Adrenal gland (tissue), 5 donors: Measurements from ENCODE around the gene GKN2.

Experiments
- POLR2A ChIP-seq, 2 donors: fragments of 450-650 bp; IDR thresholded peaks; one replicate each; pipeline ENCODE4 v1.6.1; 2017; ENCODE audit warnings: antibody characterized with exemption in 2 of 2, mild to moderate bottlenecking in 2 of 2, moderate library complexity in 1 of 2
- TF ChIP-seq, protein P1 (sequence below), 6 experiments: fragments of 450-650 bp in 4 of 6; fragments of 200-600 bp in 2 of 6; sonication (generic) in 1 of 6; IDR thresholded peaks; 1 replicate in 5 of 6; 2 replicates in 1 of 6; pipeline versions ENCODE4 v1.5.1 to v1.8.0; 2016 to 2021; ENCODE audit warnings: antibody characterized with exemption in 6 of 6, mild to moderate bottlenecking in 2 of 6, moderate library complexity in 1 of 6
- donor health status: DM: no; HTN: no; CAD: no.

DNA sequence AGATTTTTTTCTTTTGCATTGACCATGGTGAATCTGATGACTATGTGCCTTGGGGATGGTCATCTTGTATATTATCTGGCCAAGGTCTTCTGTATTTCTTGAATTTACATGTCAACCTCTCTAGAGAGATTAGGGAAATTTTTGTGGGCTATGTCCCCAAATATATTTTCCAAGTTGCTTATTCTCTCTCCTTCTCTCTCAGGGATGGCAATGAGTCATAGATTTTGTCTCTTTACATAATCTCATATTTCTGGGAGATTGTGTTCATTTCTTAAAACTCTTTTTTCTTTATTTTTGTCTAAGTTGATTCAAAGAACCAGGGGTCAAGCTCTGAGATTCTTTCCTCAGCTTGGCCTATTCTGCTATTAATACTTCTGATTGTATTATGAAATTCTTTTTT, 9.9 kb downstream of the GKN2 start:
- TF ChIP-seq POLR2A (IDR thresholded peaks at IDR 0.05): no peak
- TF ChIP-seq, protein P1, sequence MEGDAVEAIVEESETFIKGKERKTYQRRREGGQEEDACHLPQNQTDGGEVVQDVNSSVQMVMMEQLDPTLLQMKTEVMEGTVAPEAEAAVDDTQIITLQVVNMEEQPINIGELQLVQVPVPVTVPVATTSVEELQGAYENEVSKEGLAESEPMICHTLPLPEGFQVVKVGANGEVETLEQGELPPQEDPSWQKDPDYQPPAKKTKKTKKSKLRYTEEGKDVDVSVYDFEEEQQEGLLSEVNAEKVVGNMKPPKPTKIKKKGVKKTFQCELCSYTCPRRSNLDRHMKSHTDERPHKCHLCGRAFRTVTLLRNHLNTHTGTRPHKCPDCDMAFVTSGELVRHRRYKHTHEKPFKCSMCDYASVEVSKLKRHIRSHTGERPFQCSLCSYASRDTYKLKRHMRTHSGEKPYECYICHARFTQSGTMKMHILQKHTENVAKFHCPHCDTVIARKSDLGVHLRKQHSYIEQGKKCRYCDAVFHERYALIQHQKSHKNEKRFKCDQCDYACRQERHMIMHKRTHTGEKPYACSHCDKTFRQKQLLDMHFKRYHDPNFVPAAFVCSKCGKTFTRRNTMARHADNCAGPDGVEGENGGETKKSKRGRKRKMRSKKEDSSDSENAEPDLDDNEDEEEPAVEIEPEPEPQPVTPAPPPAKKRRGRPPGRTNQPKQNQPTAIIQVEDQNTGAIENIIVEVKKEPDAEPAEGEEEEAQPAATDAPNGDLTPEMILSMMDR (IDR thresholded peaks at IDR 0.05): no peak
